IPS DF 4.7 (cell line): ENCODE measurements around the gene ZBTB7C.

Experiments
- DNase-seq: peaks from one replicate; pipeline ENCODE4 v3.0.0-alpha.2; 2013; ENCODE audit warnings: low spot score; ENCODE audit errors: extremely low read depth

ZBTB7C gene

DNA sequence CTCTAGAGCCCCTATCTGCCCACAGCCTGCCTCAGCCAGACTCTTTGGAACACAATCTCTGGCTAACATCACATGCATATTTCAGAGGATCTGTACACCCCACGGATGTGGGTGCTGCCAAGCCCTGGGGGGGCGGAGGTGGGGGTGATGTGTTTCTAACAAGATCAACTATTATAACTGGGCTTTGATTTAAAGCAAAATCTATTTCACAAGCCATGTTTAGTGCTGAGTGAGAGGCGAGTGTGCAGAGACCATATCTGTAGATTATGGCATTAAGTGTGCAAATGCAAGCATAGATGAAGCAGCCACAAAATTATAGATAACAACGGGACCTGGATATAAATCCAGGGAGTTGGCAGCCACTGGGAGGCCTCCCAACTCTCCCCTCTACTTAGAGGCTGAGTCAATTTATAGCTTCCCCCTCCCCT is 342.9 kb downstream of the ZBTB7C start:
- no peak for DNase-seq

DNA sequence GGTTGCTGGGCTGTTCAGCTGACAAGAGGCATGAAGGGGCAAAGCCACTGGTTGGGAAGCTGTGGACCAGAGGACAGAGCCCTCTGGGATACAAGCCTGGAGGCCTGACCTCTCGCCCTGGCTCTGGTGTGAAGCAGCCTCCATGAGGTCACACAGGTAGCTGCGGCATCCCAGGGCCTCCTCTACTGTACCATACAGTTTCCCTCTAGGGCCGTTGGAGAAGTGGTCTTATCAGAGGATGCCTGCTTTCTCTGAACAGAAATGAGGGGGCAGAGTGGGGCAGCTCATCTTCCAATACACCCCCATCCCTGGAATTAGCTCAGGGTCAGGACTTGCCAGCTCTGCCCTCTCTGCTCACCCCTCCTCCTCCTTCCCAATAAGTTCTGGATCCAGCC is 343.6 kb downstream of the ZBTB7C start:
- no peak for DNase-seq

DNA sequence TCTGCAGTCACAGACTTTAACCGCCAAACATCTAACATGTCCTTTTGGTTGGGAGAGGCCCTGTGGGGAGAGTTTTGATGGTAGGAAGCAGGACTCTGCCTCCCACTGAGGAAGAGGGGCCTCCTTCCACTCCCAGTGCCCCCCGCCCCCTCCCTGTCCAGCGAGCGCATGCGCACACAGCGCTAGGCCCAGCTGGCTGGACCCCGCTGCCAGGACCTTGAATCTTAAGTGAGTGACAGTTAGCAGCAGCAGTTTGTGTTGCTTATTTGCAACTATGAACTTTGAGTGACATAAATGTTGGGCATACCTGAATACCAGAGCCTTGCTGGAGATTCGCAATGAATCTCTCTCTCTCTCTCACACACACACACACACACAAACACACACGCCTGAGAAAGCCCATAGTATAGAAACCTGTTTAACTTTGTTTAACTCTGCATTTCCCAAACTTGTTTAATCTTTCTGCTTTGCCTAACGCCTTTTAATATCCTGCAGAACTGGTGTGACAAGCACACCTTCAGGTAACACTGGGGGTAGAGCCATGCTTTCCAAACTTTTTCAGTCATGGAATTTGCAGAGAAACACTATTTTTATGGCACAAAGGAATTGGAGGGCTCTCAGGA is 344.1 kb downstream of the ZBTB7C start:
- DNase-seq, result no peak

DNA sequence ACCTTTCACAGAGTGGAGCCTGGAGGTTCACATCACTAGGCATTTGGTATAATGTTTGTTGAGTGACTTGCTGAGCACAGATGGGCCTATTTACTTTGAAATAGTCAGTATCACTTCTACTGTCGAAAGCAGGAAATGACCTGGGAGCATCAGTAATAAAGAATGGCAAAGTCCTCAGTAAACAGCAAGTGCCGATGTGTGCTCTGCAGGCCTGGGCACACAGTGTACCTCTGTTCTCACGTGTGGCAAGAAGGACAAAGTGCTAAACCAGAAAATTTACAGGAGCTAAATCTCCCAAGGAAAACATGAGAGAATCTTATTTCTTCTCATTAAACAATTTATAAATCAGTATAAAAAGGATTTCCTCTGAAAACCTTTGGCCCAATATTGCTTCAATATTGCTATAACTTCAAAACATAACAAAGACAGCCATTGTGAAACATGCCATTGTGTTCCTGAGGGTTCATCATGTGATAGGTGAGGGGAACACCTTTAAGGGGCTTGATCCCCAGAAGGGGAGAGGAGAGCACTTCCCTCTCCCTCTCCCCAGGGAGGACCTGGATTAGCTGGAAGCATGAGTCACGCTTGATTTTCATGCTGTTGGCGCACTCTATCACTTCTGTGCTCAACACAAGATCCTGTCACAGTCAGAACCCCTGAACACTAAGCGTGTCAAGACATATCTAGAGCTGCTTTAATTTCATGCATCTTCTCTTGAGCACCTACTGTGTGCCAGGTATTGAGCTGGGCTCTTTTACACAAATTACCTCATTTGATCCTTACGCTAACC is 347.2 kb downstream of the ZBTB7C start:
- no peak for DNase-seq

DNA sequence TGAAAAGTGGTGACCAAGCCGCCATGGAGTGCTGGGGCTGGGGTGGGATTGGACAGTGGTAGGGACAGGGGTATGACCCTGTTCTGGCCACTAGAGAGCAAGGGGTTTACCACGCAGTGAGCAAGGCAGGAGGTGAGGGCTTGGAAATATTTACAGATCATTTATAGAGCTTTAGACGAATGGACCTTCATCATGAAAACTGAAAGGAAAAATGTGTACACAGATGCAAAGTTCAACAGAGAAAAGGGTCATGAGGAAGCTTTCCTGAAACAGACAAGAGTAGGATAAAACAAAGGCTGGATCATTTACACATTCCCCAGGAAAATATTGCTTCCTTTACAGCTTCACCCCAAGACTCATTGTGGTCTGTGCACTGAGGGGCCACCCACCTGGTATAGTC is 348.2 kb downstream of the ZBTB7C start:
- DNase-seq, result no peak

DNA sequence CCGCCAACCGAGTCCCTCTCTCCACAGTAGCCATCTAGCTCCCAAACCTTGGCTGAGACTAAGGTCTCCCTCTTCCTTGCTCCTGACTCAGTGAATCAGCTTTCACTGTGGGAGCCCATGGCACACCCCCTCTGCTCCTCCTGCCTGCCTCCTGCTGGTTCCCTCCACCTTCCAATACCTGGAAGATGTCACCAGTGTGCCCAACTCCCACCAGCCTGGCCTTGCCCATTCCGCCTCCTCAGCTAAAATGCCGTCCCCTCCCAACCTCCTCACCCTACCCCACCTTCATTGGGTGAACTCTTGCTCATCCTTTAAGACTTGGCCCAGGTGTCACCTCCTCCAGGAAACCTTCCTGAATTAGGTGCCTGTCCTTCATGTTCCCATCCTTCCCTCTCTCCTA is 348.8 kb downstream of the ZBTB7C start:
- no peak for DNase-seq

DNA sequence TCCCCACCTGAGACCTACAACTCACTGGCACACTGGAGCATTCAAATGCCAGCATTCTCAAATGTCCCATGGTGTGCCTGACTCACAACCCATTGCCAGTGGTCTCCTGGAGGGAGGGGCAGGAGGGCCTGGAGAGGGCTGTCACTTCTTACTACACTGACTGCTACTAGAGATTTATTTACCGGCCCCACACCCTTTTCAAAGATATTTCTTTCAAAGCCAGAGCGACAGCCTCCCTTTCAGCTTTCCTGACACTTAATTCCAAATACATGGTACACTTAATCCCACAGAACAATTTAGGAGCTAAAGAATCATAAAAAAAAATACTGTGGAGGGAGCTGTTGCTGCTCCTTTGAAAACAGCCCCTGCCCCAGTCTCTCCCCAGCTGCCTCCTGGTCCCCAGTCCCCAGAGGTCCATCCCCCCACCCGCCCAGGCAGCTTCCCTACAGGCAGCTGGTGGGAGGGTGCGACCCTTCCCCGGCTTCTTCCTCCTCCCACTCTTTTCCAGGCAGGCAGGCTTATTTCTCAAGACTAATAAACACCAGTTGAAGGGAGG is 349.6 kb downstream of the ZBTB7C start:
- no peak for DNase-seq

DNA sequence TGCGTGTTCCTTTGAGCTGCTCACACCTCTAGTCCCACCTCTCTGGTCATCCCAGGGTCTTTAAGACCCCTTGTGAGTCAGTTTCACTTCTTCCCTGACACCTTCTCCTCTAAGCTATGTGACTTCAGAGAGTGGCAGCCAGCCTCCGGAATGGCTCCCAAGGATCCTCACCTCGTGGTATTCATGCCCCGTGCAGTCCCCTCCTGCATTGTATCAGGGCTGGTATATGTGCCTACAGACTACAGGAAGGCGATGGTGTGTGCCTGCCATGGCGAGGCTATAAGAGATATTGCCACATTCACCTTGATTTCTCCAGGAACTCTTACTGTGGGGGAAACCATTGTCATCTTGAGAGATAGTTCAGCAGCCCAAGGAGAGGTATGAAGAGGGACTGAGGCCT is 350.7 kb downstream of the ZBTB7C start:
- no peak for DNase-seq

DNA sequence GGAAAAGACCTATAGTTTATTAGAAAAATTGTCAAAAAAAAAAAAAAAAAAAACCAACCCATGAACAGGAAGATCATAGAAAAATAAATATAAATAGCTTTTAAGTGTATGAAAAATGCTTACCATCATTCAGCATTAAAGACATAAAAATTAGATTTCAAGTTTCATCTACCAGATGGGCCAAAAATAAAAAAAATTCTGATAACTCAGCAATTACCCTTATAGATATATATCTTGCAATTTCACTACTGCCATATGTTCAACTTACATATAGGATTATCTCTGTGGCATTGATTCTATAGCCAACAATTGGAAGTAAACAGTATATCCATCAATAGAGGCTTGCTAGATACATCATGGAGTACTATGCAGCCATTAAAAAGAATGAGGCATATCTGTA is 352.2 kb downstream of the ZBTB7C start:
- DNase-seq, result no peak

DNA sequence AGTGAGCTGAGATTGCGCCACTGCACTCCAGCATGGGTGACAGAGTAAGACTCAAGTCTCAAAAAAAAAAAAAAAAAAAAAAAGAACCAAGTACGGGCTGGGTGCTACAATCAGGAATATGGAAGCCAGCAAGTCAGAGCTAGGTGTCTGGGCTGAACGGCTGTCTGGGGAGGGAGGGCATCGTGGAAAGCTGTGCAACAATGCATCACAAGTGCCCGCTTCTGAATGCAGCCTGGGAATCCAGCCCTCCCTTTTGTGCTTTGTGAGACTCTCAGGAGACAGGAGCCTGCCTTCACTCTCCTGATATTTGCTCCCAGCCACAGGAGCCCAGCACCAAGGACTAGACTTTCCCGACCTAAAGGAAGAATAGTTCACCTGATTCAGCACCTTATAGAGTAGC is 353.8 kb downstream of the ZBTB7C start:
- no peak for DNase-seq

DNA sequence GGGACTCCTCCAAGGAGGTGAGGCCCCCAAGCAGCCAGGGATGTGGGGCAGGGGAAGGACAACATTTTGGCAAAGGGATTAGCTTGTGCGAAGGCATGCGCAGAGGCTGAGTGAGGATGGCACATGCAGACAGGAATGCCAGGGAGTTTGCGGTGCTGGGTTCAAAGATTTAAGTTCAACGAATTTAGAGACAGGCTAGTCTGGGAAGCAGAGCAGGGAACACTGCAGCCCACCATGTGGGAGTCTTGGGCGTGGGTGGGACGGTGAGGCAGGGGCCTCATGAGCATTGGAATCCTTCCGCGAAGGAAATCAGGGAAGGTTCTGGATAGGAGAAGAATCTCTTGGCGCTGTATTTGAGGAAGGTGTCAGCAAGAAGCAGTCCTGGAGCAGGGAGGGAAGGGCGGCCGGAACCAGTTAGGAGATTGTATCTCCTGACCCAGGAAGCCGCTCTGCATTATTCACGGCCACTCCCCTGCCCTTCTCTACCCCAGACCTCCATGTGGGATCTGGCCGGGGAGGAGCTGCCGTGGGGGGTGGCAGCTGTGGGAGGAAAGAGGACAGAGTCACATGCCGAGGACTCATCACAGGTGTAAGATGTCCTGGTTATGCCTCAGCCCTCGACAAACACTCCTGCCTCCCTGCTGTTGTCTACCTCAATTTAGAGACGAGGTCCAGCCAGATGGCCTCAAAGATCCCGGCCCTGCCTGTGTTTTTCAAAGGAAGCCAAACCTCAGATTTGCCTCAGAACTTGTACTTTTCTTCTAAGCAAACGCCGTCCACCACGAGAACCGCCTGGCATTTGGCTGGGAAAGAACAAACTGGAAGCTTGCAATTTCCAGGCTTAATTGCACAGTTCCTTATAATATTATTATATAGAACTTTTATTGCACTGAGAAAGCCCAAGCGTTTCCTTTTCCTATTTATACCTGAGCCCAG is 355.0 kb downstream of the ZBTB7C start:
- no peak for DNase-seq

DNA sequence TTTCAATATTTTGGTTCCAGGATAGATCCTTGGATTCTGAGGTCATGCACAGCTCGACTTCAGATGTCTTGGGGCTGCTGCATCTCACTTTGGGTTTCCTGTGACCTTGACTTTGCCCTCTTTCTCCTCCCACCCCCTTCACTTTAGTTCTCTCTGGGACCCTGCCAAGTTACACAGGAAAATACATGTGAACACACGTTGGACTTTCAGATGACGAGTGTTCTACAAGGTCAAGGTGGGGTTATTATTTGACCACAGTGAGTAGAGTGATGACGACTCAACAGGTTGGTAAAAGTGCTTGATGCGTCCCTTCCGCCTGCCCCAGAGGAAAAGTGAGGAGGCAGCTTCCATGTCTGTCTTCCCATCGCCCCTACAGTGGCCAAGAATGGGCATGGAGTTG is 356.3 kb downstream of the ZBTB7C start:
- no peak for DNase-seq

DNA sequence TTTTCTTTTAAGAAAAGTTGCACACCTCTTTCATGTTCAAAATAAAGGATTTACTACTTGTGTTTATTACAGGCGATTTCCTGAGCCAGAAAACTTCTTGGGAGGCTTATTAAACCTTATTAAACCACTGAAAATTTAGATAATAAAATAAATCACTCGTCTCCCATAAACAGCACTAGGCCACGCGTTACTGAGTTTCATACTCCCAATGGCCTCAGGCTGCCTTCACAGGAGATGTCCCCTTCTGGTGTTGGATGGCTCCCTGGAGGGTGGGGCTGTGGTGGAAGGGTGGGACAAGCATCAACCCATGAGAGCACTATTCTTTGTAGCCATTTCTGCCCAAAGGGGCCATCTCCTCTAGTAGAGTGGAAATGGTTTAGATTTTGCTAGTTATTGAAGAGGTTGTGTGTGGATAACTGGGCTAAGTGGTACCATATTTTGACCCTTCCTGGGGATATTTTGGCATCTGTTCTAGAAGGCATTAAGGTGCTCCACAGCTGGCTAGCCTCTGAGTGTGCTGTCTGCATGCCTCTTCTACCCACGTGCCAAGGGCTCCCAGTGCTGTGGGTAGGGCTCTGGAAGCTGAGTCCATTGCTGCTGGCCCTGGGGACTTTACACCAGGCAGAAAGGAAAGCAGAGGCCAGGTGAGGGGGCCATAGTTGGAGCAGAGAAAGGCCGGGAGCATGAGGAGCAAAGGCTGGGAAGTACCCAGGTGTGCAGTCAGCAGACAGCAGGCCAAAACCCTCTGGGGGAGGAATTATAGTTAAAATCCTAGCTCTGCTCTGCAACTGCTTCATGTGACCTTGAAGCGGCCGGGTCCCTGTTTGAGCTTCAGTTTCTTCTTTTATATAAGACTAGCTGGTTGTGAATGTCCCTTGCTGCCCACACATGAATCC is 357.0 kb downstream of the ZBTB7C start:
- DNase-seq, result no peak

DNA sequence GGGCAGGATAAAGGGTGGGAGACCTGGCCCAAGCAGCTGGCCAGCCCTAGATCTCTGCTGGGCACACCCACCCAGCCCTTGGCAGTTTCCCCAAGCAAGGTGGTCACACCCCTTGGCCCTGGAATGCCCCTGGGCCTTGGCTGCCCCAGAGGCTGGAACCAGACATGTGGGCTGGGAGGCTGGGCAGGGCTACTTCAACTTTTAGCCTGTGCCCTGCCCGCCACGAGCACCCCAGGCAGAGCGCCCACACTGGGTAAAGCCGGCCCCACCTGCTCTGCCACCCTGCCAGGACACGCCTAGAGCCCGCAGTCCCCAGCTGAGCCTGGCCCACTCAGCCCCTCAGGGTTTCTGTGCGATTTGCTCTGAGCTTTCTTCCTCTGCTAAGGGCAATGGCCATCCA is 359.0 kb downstream of the ZBTB7C start:
- DNase-seq, result no peak

DNA sequence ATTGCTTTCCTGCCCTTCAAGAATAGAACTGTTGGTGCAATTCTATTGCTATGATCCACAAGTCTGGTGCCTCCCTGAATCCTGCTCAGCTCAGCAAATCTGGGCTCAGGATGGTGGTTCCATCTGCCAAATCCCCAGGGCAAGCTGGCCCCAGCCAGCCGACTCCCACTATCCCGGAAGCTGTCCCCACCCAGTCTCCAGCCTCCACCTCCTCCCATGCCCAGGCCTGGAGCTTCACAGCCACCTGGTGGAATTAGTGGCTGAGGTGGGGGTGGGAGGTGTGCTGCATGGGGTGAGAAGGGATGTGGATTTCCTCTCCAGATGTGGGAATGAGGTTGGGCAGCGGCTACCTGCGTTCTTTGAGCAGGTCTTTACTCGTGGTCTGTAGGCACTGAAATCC is 359.4 kb downstream of the ZBTB7C start:
- no peak for DNase-seq

DNA sequence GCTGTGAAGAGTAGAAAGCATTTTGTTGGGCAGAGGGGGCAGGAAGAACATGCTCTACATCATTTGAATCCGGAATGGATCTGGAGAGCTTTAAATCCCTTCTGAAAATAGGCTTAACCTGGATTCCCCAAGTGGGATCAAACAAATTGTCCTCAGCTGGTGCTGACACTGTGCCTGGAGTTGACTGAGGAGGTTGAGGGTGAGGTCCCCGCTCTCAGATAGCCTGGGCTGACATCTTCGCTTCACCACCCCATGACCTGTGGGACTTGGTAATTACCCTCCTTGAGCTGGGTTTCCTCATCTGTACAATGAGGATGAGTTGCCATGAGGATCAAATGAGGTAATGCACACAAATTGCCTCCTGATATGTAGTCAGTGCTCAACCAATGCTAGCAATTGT is 360.9 kb downstream of the ZBTB7C start:
- no peak for DNase-seq

DNA sequence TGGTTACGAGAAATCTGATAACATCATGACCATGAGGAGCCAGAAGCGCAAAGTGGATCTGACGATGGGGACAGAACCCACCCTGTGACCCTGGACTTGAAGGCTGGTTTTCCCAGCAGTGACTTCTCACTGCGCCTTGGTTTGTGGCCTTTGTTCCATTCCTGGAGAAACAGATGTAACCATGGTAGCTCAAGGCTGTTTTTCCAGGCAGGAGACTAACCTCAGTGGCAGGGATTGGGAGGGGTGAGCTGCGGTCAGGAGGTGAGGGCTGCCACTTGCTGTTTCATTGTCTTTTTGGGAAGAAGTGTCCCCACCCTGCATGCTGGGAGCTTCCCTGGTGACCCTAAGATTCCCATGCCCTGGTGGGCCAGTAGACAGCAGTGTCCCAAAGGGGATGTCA is 362.3 kb downstream of the ZBTB7C start:
- DNase-seq, result no peak

DNA sequence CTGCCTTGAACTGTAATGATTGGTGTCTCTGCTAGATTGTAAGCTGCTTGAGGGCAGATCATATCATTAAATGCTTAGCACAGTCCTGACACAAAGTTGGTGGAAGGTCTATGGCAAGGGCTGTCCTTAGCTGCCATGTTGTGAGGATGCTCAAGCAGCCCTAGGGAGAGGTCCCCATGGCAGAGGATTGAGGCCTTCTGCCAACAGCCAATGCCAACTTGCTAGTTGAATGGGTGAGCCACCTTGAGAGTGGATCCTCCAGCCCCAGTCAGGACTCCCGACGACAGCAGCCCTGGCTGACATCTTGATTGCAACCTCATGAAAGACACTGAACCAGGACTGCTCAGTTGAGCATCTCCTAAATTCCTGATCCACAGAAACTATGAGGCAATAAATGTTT is 363.4 kb downstream of the ZBTB7C start:
- DNase-seq, result no peak

DNA sequence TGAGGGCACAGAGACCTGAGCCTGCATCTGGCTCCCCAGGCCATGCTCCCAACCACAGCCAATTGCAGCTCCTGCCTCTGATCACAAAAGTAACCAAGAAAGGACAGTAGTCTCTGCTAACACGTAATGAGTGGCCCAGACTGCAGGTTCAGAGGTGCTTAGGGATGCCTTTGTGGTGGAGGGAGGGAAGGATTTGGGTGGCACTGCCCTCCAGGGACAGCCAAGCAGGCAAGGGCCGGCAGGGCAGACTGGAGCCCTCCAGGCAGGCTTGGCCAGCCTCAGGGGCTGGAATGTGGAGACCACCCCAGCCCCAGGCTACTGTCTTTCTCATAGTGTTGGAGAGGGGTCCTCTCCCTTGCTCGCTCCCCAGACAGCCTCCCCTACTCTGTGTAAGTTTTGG is 364.2 kb downstream of the ZBTB7C start:
- no peak for DNase-seq

DNA sequence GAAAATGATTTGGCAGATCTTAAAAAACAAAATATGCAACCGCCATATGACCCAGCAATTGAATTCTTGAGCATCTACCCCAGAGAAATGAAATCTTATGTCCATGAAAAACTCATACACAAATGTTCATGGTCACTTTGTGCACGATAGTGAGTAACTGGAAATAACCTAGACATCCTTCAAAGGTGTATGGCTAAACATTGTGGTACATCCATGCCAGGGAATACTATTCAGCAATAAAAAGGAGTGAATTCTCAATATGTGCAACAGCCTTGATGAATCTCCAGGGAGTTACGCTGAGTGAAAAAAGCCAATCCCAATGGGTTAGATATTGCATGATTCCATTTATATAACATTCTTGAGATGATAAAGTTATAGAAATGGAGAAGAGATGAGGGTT is 366.0 kb downstream of the ZBTB7C start:
- no peak for DNase-seq

DNA sequence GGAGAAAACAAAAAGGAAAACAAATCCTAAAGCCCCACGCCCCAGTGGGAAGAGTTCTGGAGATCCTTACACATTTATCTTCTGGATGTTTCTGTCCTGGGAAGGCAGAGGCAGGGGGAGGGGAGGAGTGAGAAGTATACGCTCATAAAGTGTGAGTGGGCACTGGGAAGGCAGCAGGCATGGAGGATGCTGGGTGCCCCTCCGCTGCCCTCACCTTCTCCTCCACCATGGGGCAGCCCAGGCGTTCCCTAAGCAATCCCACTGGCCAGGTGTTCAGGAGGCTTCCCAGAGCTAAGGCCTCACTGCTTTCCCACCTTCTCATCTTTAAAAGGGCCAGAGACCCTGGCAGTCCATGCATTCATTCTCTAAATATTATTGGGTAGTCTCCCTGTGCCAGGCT is 366.8 kb downstream of the ZBTB7C start:
- no peak for DNase-seq
